Right atrium auricular region (tissue), 2 donors: ENCODE results near the gene CLEC2D. TPM values are rescaled to one million over a fixed set of nuclear protein-coding genes. Genes with fewer than 3 reads are reported as not detected.
A peak's percentile ranks its signal among the peaks of the same experiment; 100 is the strongest.

Experiments used
- DNase-seq: peaks from one replicate; pipeline ENCODE4 v3.0.0-alpha.2; 2019; ENCODE audit warnings: low spot score
- H3K27ac ChIP-seq, 2 donors: fragments of 200-600 bp; sonication (generic); 1 replicate in 1 of 2; 2 replicates in 1 of 2; pipeline ENCODE4 v1.5.1; 2016 to 2019
- H3K27me3 ChIP-seq, 2 donors: fragments of 200-600 bp; sonication (generic); one replicate each; pipeline versions ENCODE4 v1.5.1 to v1.6.0; 2017 to 2019
- H3K36me3 ChIP-seq: fragments of 200-600 bp; sonication (generic); one replicate; pipeline ENCODE4 v1.5.1; 2016
- H3K4me1 ChIP-seq, 2 donors: fragments of 200-600 bp; sonication (generic); one replicate each; pipeline versions ENCODE4 v1.5.1 to v1.6.0; 2017 to 2019
- H3K4me3 ChIP-seq, 2 donors: fragments of 200-600 bp; sonication (generic); 1 replicate in 1 of 2; 2 replicates in 1 of 2; pipeline ENCODE4 v1.5.1; 2017 to 2019; ENCODE audit warnings: mild to moderate bottlenecking in 1 of 2, moderate library complexity in 1 of 2
- H3K9me3 ChIP-seq, 2 donors: fragments of 200-600 bp; sonication (generic); one replicate each; pipeline ENCODE4 v1.5.1; 2019
- total RNA-seq, 2 donors: library from RNA; depleted of rRNA; stranded (reverse); fragments of >200 nt; gene quantifications; one replicate each; pipeline ENCODE4 v1.1.0, GENCODE V29; 2016
- TF ChIP-seq, protein P1 (sequence below), 2 donors: fragments of 200-600 bp; sonication (generic); IDR thresholded peaks; one replicate each; pipeline ENCODE4 v1.5.1; 2019; ENCODE audit warnings: antibody characterized with exemption in 2 of 2

Gene CLEC2D
- total RNA-seq, 2 donors from 2014 or later: 6.5 to 6.9 TPM

DNA sequence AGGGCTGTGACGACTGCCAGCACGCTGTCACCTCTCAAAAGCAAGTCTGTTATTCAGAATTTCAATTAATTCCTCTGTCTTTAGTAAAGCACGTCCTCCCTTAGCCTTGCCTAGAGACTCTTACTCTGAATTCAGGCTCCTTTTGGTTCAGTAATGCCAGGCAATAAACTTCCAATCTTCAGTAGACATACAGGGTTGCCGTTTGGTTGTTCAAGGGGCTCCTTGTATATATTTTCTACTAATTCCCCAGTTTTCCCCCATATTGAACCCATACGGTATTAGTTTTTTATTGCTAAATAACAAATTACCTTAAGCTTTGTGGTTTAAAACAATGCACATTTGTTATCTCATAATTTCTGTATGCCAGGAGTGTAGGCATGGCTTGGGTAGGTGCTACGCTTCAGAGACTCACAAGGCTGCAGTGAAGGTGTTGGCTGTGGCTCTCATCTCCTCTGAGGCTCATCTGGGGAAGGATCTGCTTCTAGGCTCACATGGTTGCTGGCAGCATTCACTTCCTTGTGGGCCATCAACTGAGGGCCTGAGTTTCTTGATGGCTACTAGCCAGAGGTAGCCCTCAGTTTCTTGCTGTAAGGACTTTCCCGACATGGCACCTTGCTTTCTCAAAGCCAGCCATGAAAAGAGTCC, 70.7 kb downstream of the CLEC2D start:
- Histone ChIP-seq H3K27me3 (no peaks in the 10 kb centered on the region), H3K27ac (peak overlapping the region in 1 of 2 donors; percentile 35), H3K9me3 (no peaks in the 10 kb centered on the region), H3K36me3 (no peaks in the 10 kb centered on the region), H3K4me1 (peaks cover 0 to 10% of the 10 kb centered on the region in 2 donors), H3K4me3 (peak overlapping the region; percentile 29 to 44)
- no peak for DNase-seq
- TF ChIP-seq, protein P1, sequence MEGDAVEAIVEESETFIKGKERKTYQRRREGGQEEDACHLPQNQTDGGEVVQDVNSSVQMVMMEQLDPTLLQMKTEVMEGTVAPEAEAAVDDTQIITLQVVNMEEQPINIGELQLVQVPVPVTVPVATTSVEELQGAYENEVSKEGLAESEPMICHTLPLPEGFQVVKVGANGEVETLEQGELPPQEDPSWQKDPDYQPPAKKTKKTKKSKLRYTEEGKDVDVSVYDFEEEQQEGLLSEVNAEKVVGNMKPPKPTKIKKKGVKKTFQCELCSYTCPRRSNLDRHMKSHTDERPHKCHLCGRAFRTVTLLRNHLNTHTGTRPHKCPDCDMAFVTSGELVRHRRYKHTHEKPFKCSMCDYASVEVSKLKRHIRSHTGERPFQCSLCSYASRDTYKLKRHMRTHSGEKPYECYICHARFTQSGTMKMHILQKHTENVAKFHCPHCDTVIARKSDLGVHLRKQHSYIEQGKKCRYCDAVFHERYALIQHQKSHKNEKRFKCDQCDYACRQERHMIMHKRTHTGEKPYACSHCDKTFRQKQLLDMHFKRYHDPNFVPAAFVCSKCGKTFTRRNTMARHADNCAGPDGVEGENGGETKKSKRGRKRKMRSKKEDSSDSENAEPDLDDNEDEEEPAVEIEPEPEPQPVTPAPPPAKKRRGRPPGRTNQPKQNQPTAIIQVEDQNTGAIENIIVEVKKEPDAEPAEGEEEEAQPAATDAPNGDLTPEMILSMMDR (IDR thresholded peaks at IDR 0.05): no peak

DNA sequence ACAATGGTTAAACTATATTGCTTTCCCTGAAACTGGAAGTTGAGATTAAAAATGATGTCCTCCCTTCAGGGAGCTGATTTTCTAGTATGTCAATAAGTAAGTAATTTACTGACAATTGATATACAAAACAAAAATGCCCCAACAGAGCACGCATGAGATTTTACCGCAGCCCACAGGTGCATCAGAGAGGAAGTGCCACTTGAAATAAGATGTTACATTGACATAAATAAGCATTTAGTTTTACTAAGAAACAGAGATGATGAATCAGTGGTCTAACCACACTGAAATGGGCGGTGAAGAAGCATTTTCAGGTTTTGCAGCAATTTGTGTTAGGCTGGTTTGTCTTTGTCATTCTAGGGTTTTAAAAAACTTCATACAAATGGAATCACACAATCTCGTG, 72.2 kb downstream of the CLEC2D start:
- H3K4me1 ChIP-seq: peaks cover 0 to 10% of the 10 kb centered on the region in 2 donors
- H3K4me3 ChIP-seq: no peak overlapping the region
- no peaks in the 10 kb centered on the region for H3K27me3 ChIP-seq
- TF ChIP-seq, protein P1 (IDR thresholded peaks at IDR 0.05): no peak
- no peaks in the 10 kb centered on the region for H3K36me3 ChIP-seq
- H3K27ac ChIP-seq: no peak overlapping the region
- DNase-seq: no peak
- H3K9me3 ChIP-seq: no peaks in the 10 kb centered on the region

DNA sequence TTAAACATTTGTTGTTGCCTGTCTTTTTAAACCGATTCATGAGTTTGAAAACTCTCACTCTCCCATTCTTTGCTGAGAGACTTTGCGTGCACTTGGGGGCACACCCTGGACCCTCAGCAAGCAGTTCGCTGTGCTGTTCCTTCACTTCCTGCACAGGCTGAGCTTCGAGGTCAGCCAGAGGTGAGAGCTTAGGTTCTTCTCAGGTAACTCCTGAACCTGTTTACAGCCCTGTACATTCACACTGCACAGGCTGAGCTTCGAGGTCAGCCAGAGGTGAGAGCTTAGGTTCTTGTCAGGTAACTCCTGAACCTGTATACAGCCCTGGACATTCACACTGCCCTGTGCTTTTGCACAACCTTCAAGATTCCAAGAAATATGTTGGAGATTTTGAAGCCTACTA, 73.1 kb downstream of the CLEC2D start:
- no peak for DNase-seq
- Histone ChIP-seq H3K27ac (no peak overlapping the region), H3K36me3 (no peaks in the 10 kb centered on the region), H3K4me3 (no peak overlapping the region), H3K9me3 (no peaks in the 10 kb centered on the region), H3K4me1 (peaks cover 0 to 10% of the 10 kb centered on the region in 2 donors), H3K27me3 (no peaks in the 10 kb centered on the region)
- TF ChIP-seq, protein P1 (IDR thresholded peaks at IDR 0.05): no peak

DNA sequence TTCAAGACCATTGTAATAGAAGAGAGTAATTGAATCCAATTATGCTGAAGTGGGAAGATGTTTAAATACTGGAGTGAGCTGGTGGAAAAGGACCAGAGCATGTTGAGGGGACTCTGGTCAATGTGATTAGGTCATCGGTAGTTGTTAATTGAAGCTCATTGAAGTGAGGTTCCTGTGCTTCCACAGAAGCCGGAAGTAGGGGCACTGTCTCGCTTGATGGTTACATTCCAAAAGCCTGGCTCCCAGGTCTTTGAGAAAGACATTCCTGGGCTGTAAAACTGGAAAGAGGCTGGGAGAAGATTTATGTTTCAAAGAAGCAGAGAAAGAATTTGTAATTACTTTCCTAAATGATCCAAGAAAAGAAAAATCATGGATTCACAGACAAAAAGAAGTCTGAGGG, 75.7 kb downstream of the CLEC2D start:
- DNase-seq: no peak
- no peak overlapping the region for H3K4me3 ChIP-seq
- no peak overlapping the region for H3K27ac ChIP-seq
- no peaks in the 10 kb centered on the region for H3K36me3 ChIP-seq
- no peaks in the 10 kb centered on the region for H3K27me3 ChIP-seq
- H3K4me1 ChIP-seq: peaks cover 0 to 10% of the 10 kb centered on the region in 2 donors
- no peaks in the 10 kb centered on the region for H3K9me3 ChIP-seq
- TF ChIP-seq, protein P1 (IDR thresholded peaks at IDR 0.05): no peak

Other genes with a start within 250 kb of the CLEC2D start
- under 1 TPM in 1 of 2 donors, not detected in 1; 0.75 TPM for gene KLRB1, start 61.8 kb upstream of the CLEC2D start, total RNA-seq
- gene CLECL1, start 63.4 kb downstream of the CLEC2D start, total RNA-seq: not detected
- 1 to 10 TPM; 1.7 to 2.6 TPM for gene CD69, start 91.2 kb downstream of the CLEC2D start, total RNA-seq
- gene KLRF1, start 157.8 kb downstream of the CLEC2D start, total RNA-seq: under 1 TPM in 1 of 2 donors, not detected in 1; 0.47 TPM
- 1 to 10 TPM; 3.9 to 4.9 TPM for gene CLEC2B, start 199.6 kb downstream of the CLEC2D start, total RNA-seq
- not detected for gene KLRF2, start 211.8 kb downstream of the CLEC2D start, total RNA-seq